Measurements from ENCODE around the gene ULBP1.

- TF ChIP-seq, protein P1, sequence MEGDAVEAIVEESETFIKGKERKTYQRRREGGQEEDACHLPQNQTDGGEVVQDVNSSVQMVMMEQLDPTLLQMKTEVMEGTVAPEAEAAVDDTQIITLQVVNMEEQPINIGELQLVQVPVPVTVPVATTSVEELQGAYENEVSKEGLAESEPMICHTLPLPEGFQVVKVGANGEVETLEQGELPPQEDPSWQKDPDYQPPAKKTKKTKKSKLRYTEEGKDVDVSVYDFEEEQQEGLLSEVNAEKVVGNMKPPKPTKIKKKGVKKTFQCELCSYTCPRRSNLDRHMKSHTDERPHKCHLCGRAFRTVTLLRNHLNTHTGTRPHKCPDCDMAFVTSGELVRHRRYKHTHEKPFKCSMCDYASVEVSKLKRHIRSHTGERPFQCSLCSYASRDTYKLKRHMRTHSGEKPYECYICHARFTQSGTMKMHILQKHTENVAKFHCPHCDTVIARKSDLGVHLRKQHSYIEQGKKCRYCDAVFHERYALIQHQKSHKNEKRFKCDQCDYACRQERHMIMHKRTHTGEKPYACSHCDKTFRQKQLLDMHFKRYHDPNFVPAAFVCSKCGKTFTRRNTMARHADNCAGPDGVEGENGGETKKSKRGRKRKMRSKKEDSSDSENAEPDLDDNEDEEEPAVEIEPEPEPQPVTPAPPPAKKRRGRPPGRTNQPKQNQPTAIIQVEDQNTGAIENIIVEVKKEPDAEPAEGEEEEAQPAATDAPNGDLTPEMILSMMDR (conservative IDR thresholded peaks at IDR 0.05 in 1 of 2, IDR thresholded peaks at IDR 0.05 in 1 of 2; ENCODE audit: extremely low read depth in 1 of 2, insufficient read depth in 1 of 2, low read depth in 1 of 2, low read length in 2 of 2): no peak
- TF ChIP-seq EZH2 (IDR thresholded peaks at IDR 0.05; ENCODE audit: borderline replicate concordance, low read length): no peak
These were observed 3.3 kb upstream of the ULBP1 start for GRCh38 chr6:149960488-149960887.
